ENCODE data around the gene ATOSA. TPM values are rescaled to one million over a fixed set of nuclear protein-coding genes. Genes with fewer than 3 reads are reported as not detected.

Gene ATOSA
- total RNA-seq, 1 donor from 2014 or later, result 40.4 TPM

- no peak for DNase-seq (ENCODE audit: low spot score)
These were observed 26.2 kb downstream of the ATOSA start for GRCh38 chr15:52652984-52653383.

GRCh38 chr15:52652286-52652685 is 26.9 kb downstream of the ATOSA start:
- DNase-seq (ENCODE audit: low spot score), result no peak

- DNase-seq (ENCODE audit: low spot score), result peak; percentile 74
These were observed 27.3 kb downstream of the ATOSA start for GRCh38 chr15:52651868-52652267.

GRCh38 chr15:52651114-52651513 is 28.1 kb downstream of the ATOSA start:
- no peak for DNase-seq (ENCODE audit: low spot score)

- DNase-seq (ENCODE audit: low spot score), result no peak
These were observed 29.5 kb downstream of the ATOSA start for GRCh38 chr15:52649686-52650085.

GRCh38 chr15:52645916-52646315 is 33.3 kb downstream of the ATOSA start:
- no peak for DNase-seq (ENCODE audit: low spot score)

- DNase-seq (ENCODE audit: low spot score), result no peak
These were observed 36.5 kb downstream of the ATOSA start for GRCh38 chr15:52642386-52643361.

GRCh38 chr15:52636459-52636858 is 42.7 kb downstream of the ATOSA start:
- no peak for DNase-seq (ENCODE audit: low spot score)

GRCh38 chr15:52635908-52636307 is 43.3 kb downstream of the ATOSA start:
- no peak for DNase-seq (ENCODE audit: low spot score)

Other genes with a start within 250 kb of the ATOSA start
- gene MYO5A, start 150.5 kb downstream of the ATOSA start, total RNA-seq, result 12.5 TPM
- gene ARPP19, start 110.4 kb downstream of the ATOSA start, total RNA-seq, result 132 TPM
- 184 TPM for gene ONECUT1, start 110.9 kb upstream of the ATOSA start, total RNA-seq

Measured in mucosa of gallbladder (tissue), 1 donor.